ENCODE results near the gene VAC14.
"Not testable (repeated sequence)": the region's sequence is repeated elsewhere in the genome, so short reads cannot be mapped to it uniquely, and the experiment has no call there.

- TF ChIP-seq POLR2AphosphoS5 (IDR thresholded peaks at IDR 0.05; ENCODE audit: low read depth, low read length); CHD2 (IDR thresholded peaks at IDR 0.05; ENCODE audit: low read length, partially characterized antibody); CTCF (IDR thresholded peaks at IDR 0.05); ELF1 (IDR thresholded peaks at IDR 0.05); RCOR1 (IDR thresholded peaks at IDR 0.05; ENCODE audit: low read length); FOXM1 (IDR thresholded peaks at IDR 0.05; ENCODE audit: low read depth); GATA2 (CRISPR knock-in tag; IDR thresholded peaks at IDR 0.05); RAD21 (IDR thresholded peaks at IDR 0.05; ENCODE audit: low read length); NRF1 (IDR thresholded peaks at IDR 0.05; ENCODE audit: low read depth, low read length); TEAD4 (IDR thresholded peaks at IDR 0.05; ENCODE audit: borderline replicate concordance, insufficient read depth); SMC3 (IDR thresholded peaks at IDR 0.05; ENCODE audit: low read depth, low read length); USF1 (IDR thresholded peaks at IDR 0.05; ENCODE audit: borderline replicate concordance, low read depth); EZH2phosphoT487 (IDR thresholded peaks at IDR 0.05; ENCODE audit: borderline replicate concordance, low read depth): not testable (repeated sequence)
These were observed 22.6 kb upstream of the VAC14 start for GRCh38 chr16:70823498-70824118.

All from SK-N-SH (cell line).